Loucy (cell line): ENCODE measurements around the gene ITPK1.

Experiments
- H2AFZ ChIP-seq: fragments of 200-600 bp; sonication (generic); 2 replicates; pipeline ENCODE4 v1.6.0; 2016; ENCODE audit warnings: antibody characterized with exemption, mild to moderate bottlenecking, low read length, moderate library complexity
- H3F3A ChIP-seq: fragments of 200-600 bp; 2 replicates; pipeline ENCODE4 v1.6.0; 2016; ENCODE audit warnings: antibody characterized with exemption, low read depth, mild to moderate bottlenecking
- H3K27me3 ChIP-seq: fragments of 200-600 bp; sonication (generic); 2 replicates; pipeline ENCODE4 v1.6.1; 2014; ENCODE audit warnings: low read length, mild to moderate bottlenecking; ENCODE audit not compliant: insufficient read depth, poor library complexity, severe bottlenecking
- H3K36me3 ChIP-seq: fragments of 200-600 bp; sonication (generic); 2 replicates; pipeline ENCODE4 v1.6.1; 2016; ENCODE audit warnings: low read length; ENCODE audit not compliant: insufficient read depth
- H3K4me1 ChIP-seq: fragments of 200-600 bp; sonication (generic); 2 replicates; pipeline ENCODE4 v1.5.1; 2014; ENCODE audit warnings: low read length, mild to moderate bottlenecking; ENCODE audit not compliant: insufficient read depth, poor library complexity, severe bottlenecking
- H3K4me2 ChIP-seq: fragments of 200-600 bp; sonication (generic); 2 replicates; pipeline ENCODE4 v1.6.0; 2014; ENCODE audit warnings: antibody characterized with exemption, low read length, low read depth, mild to moderate bottlenecking; ENCODE audit not compliant: poor library complexity, severe bottlenecking
- H3K4me3 ChIP-seq: fragments of 200-600 bp; sonication (generic); 2 replicates; pipeline ENCODE4 v1.5.1; 2014; ENCODE audit warnings: low read length, mild to moderate bottlenecking, mixed read lengths; ENCODE audit not compliant: poor library complexity, severe bottlenecking
- H3K79me2 ChIP-seq: fragments of 200-600 bp; sonication (generic); 2 replicates; pipeline ENCODE4 v1.6.1; 2014; ENCODE audit warnings: low read length; ENCODE audit not compliant: insufficient read depth
- H3K9ac ChIP-seq: fragments of 200-600 bp; sonication (generic); 2 replicates; pipeline ENCODE4 v1.6.0; 2014; ENCODE audit warnings: mild to moderate bottlenecking, low read depth, low read length, moderate library complexity; ENCODE audit not compliant: poor library complexity, severe bottlenecking
- H3K9me2 ChIP-seq: fragments of 200-600 bp; sonication (generic); replicated peaks from 2 replicates; pipeline ENCODE4 v1.6.1; 2016; ENCODE audit warnings: low read depth, low read length, mixed read lengths
- H3K9me3 ChIP-seq: fragments of 200-600 bp; sonication (generic); 2 replicates; pipeline ENCODE4 v1.6.1; 2014; ENCODE audit warnings: mild to moderate bottlenecking, antibody characterized with exemption, low read length, low read depth; ENCODE audit not compliant: insufficient read depth
- H4K20me1 ChIP-seq: fragments of 200-600 bp; sonication (generic); 2 replicates; pipeline ENCODE4 v1.6.0; 2014; ENCODE audit warnings: antibody characterized with exemption, low read length, mild to moderate bottlenecking; ENCODE audit not compliant: insufficient read depth, poor library complexity, severe bottlenecking
- EZH2phosphoT487 ChIP-seq: fragments of 200-600 bp; IDR thresholded peaks from 2 replicates; pipeline ENCODE4 v1.6.1; 2018; ENCODE audit warnings: antibody characterized with exemption, mild to moderate bottlenecking, moderate library complexity, borderline replicate concordance
- TF ChIP-seq, protein P1 (sequence below): fragments of 200-600 bp; sonication (generic); conservative IDR thresholded peaks from 2 replicates; pipeline ENCODE4 v1.5.1; 2014; ENCODE audit warnings: mild to moderate bottlenecking, antibody characterized with exemption, low read length

The ITPK1 gene

GRCh38 chr14:93024493-93024892 lies 91.2 kb downstream of the ITPK1 start:
- Histone ChIP-seq H3K9me3 (no peaks in the 10 kb centered on the region), H3K27me3 (no peaks in the 10 kb centered on the region), H3F3A (no peaks in the 10 kb centered on the region), H4K20me1 (no peaks in the 10 kb centered on the region), H3K9ac (no peak overlapping the region), H3K79me2 (peaks cover 7% of the 10 kb centered on the region), H3K36me3 (no peaks in the 10 kb centered on the region), H3K4me2 (no peak overlapping the region), H3K9me2 (no peaks in the 10 kb centered on the region), H2AFZ (no peak overlapping the region), H3K4me1 (peaks cover 5% of the 10 kb centered on the region), H3K4me3 (no peak overlapping the region)
- TF ChIP-seq EZH2phosphoT487 = no peak
- TF ChIP-seq, protein P1, sequence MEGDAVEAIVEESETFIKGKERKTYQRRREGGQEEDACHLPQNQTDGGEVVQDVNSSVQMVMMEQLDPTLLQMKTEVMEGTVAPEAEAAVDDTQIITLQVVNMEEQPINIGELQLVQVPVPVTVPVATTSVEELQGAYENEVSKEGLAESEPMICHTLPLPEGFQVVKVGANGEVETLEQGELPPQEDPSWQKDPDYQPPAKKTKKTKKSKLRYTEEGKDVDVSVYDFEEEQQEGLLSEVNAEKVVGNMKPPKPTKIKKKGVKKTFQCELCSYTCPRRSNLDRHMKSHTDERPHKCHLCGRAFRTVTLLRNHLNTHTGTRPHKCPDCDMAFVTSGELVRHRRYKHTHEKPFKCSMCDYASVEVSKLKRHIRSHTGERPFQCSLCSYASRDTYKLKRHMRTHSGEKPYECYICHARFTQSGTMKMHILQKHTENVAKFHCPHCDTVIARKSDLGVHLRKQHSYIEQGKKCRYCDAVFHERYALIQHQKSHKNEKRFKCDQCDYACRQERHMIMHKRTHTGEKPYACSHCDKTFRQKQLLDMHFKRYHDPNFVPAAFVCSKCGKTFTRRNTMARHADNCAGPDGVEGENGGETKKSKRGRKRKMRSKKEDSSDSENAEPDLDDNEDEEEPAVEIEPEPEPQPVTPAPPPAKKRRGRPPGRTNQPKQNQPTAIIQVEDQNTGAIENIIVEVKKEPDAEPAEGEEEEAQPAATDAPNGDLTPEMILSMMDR = no peak

- Histone ChIP-seq H3K4me3 (no peak overlapping the region), H3K36me3 (no peaks in the 10 kb centered on the region), H3K4me1 (peaks cover 5% of the 10 kb centered on the region), H3K9ac (no peak overlapping the region), H2AFZ (no peak overlapping the region), H3K9me2 (no peaks in the 10 kb centered on the region), H3K27me3 (no peaks in the 10 kb centered on the region), H3K4me2 (no peak overlapping the region), H3K79me2 (peaks cover 7% of the 10 kb centered on the region), H3K9me3 (no peaks in the 10 kb centered on the region), H3F3A (no peaks in the 10 kb centered on the region), H4K20me1 (no peaks in the 10 kb centered on the region)
- TF ChIP-seq EZH2phosphoT487 = no peak
- TF ChIP-seq, protein P1 = no peak
Observed at GRCh38 chr14:93023802-93024434, 91.8 kb downstream of the ITPK1 start.

- H4K20me1 ChIP-seq = no peaks in the 10 kb centered on the region
- no peak overlapping the region for H3K4me2 ChIP-seq
- no peaks in the 10 kb centered on the region for H3K9me2 ChIP-seq
- peaks cover 7% of the 10 kb centered on the region for H3K79me2 ChIP-seq
- no peaks in the 10 kb centered on the region for H3F3A ChIP-seq
- no peak overlapping the region for H3K9ac ChIP-seq
- H3K4me1 ChIP-seq = peaks cover 5% of the 10 kb centered on the region
- TF ChIP-seq EZH2phosphoT487 = no peak
- TF ChIP-seq, protein P1 = no peak
- no peaks in the 10 kb centered on the region for H3K36me3 ChIP-seq
- no peaks in the 10 kb centered on the region for H3K27me3 ChIP-seq
- no peaks in the 10 kb centered on the region for H3K9me3 ChIP-seq
- H3K4me3 ChIP-seq = no peak overlapping the region
- H2AFZ ChIP-seq = no peak overlapping the region
Observed at GRCh38 chr14:93023039-93023438, 92.7 kb downstream of the ITPK1 start.
